B cell (primary cell): Measurements from ENCODE around the gene PRKAG2. TPM values are rescaled to one million over a fixed set of nuclear protein-coding genes. Genes with fewer than 3 reads are reported as not detected.

Source experiments
- ATAC-seq: fragments of 200-7000 bp; cut with Tn5 transposase; one replicate; pipeline ENCODE4 v1.10.0; 2021; ENCODE audit warnings: low read depth, mild to moderate bottlenecking, moderate number of reproducible peaks, moderate library complexity
- CTCF ChIA-PET: fragments of 350-600 bp; sonication (Branson Sonifier 250); formaldehyde crosslinking; loops from one replicate; lab custom pipeline; 2021; ENCODE audit warnings: antibody characterized with exemption, inconsistent platforms; lab: Charles Lee
- POLR2A ChIA-PET: fragments of 350-600 bp; sonication (Branson Sonifier 250); formaldehyde crosslinking; loops from one replicate; lab custom pipeline; 2021; ENCODE audit warnings: antibody characterized with exemption; lab: Charles Lee
- DNase-seq: peaks from one replicate; pipeline ENCODE4 v3.0.0; 2013
- H2AFZ ChIP-seq: 2 replicates; pipeline ENCODE4 v1.6.1; 2012; ENCODE audit warnings: mild to moderate bottlenecking, low read depth, low read length; ENCODE audit not compliant: insufficient read depth, poor library complexity, severe bottlenecking
- H3K27ac ChIP-seq, 2 donors: 1 replicate in 1 of 2; 2 replicates in 1 of 2; pipeline ENCODE4 v1.5.1; 2012 to 2013; ENCODE audit warnings: low read length in 2 of 2, mild to moderate bottlenecking in 2 of 2, moderate library complexity in 1 of 2
- H3K27me3 ChIP-seq, 4 experiments: fragments of 200-600 bp in 1 of 4; sonication (generic) in 1 of 4; replicated peaks in 1 of 4; 1 replicate in 2 of 4; 2 replicates in 2 of 4; pipeline versions ENCODE4 v1.6.1 to v1.7.0; 2013 to 2016; ENCODE audit warnings: low read length in 3 of 4, mild to moderate bottlenecking in 2 of 4, mixed read lengths in 1 of 4, moderate library complexity in 1 of 4; ENCODE audit not compliant: insufficient read depth in 4 of 4, control insufficient read depth in 3 of 4; ENCODE audit errors: control extremely low read depth in 1 of 4
- H3K36me3 ChIP-seq, 2 experiments: replicated peaks in 1 of 2; 1 replicate in 1 of 2; 2 replicates in 1 of 2; pipeline versions ENCODE4 v1.6.1 to v1.7.1; 2013; ENCODE audit warnings: low read length in 1 of 2; ENCODE audit not compliant: insufficient read depth in 2 of 2, control insufficient read depth in 1 of 2; ENCODE audit errors: control extremely low read depth in 1 of 2, extremely low read depth in 1 of 2
- H3K4me1 ChIP-seq, 2 donors: fragments of 200-600 bp in 1 of 2; sonication (generic) in 1 of 2; 1 replicate in 1 of 2; 2 replicates in 1 of 2; pipeline versions ENCODE4 v1.5.1 to v1.6.1; 2013 to 2017; ENCODE audit warnings: low read length in 2 of 2; ENCODE audit not compliant: control insufficient read depth in 2 of 2, insufficient read depth in 2 of 2
- H3K4me2 ChIP-seq: replicated peaks from 2 replicates; pipeline ENCODE3; 2012; ENCODE audit warnings: mild to moderate bottlenecking, low read depth, low read length; ENCODE audit not compliant: poor library complexity, severe bottlenecking
- H3K4me3 ChIP-seq, 5 experiments: fragments of 200-600 bp in 1 of 5; sonication (generic) in 1 of 5; 1 replicate in 3 of 5; 2 replicates in 2 of 5; pipeline versions ENCODE4 v1.5.1 to v1.7.0; 2011 to 2016; ENCODE audit warnings: low read length in 4 of 5, mild to moderate bottlenecking in 4 of 5, low read depth in 2 of 5, control low read depth in 1 of 5, moderate library complexity in 1 of 5; ENCODE audit not compliant: insufficient read depth in 1 of 5; ENCODE audit errors: control extremely low read depth in 1 of 5, extremely low read depth in 1 of 5
- H3K79me2 ChIP-seq: fragments of 200-600 bp; sonication (generic); one replicate; pipeline ENCODE4 v1.6.0; 2016; ENCODE audit warnings: low read length; ENCODE audit not compliant: control insufficient read depth, insufficient read depth
- H3K9ac ChIP-seq: fragments of 200-600 bp; sonication (generic); 2 replicates; pipeline ENCODE4 v1.6.1; 2017; ENCODE audit warnings: mild to moderate bottlenecking, low read length, moderate library complexity
- H3K9me3 ChIP-seq, 3 donors: one replicate each; pipeline versions ENCODE4 v1.6.1 to v1.7.1; 2013; ENCODE audit warnings: low read length in 2 of 3; ENCODE audit not compliant: control insufficient read depth in 2 of 3, insufficient read depth in 1 of 3; ENCODE audit errors: control extremely low read depth in 1 of 3
- H4K20me1 ChIP-seq: 2 replicates; pipeline ENCODE4 v1.6.0; 2012; ENCODE audit warnings: mild to moderate bottlenecking, low read length; ENCODE audit not compliant: insufficient read depth, control insufficient read depth, poor library complexity, severe bottlenecking
- H3K27ac Mint-ChIP-seq: one replicate; pipeline ENCODE4 v1.8.0; 2021; ENCODE audit warnings: mixed read lengths
- H3K27me3 Mint-ChIP-seq: one replicate; pipeline ENCODE4 v1.8.0; 2021; ENCODE audit warnings: mixed read lengths
- H3K4me1 Mint-ChIP-seq: one replicate; pipeline ENCODE4 v1.8.0; 2021; ENCODE audit warnings: mixed read lengths
- H3K4me3 Mint-ChIP-seq: one replicate; pipeline ENCODE4 v1.8.0; 2021; ENCODE audit warnings: mixed read lengths
- H3K9me3 Mint-ChIP-seq: one replicate; pipeline ENCODE4 v1.8.0; 2022; ENCODE audit warnings: mixed read lengths; ENCODE audit not compliant: insufficient read depth
- CTCF ChIP-seq: fragments of 200-600 bp; IDR thresholded peaks from one replicate; pipeline ENCODE4 v1.8.0; 2022; ENCODE audit warnings: antibody characterized with exemption, mild to moderate bottlenecking
- EZH2 ChIP-seq: IDR thresholded peaks from 2 replicates; pipeline ENCODE4 v1.6.1; 2012; ENCODE audit warnings: borderline replicate concordance, low read depth, mild to moderate bottlenecking, moderate library complexity, low read length; ENCODE audit not compliant: insufficient read depth, poor library complexity, severe bottlenecking
- WGBS: methylation state at CpG from one replicate; pipeline ENCODE4 v1.1.5; 2013; ENCODE audit warnings: missing lambda C conversion rate; ENCODE audit not compliant: insufficient coverage; 5-methylcytosine and 5-hydroxymethylcytosine counted together
- intact Hi-C: fragments of 100-400 bp; cut with micrococcal nuclease; formaldehyde crosslinking; loops from one replicate; pipeline ENCODE4 v1.10.0; 2022
- polyA plus RNA-seq: library from polyadenylated mRNA; depleted of rRNA; stranded (reverse); fragments of >200 nt; gene quantifications from 2 replicates; pipeline ENCODE4 v1.2.3, GENCODE V29; 2012
- total RNA-seq, 2 donors: library from RNA; stranded (reverse); fragments of 120-200 nt in 1 of 2; gene quantifications; 1 replicate in 1 of 2; 2 replicates in 1 of 2; pipeline versions ENCODE4 v1.2.3 to v1.2.4, GENCODE V29; 2013 to 2022

The PRKAG2 gene
- total and polyA plus RNA-seq, 2 donors (not counting 1 experiment from before 2014, with no cell fraction given), result 22.1 to 56.3 TPM

GRCh38 chr7:151645311-151645710, 231.6 kb downstream of the PRKAG2 start:
- no peak overlapping the region for H3K27ac ChIP-seq
- H3K27me3 Mint-ChIP-seq, result no peaks in the 10 kb centered on the region
- no peaks in the 10 kb centered on the region for H4K20me1 ChIP-seq
- TF ChIP-seq CTCF, result no peak
- no peak overlapping the region for H3K4me3 ChIP-seq
- H3K27me3 ChIP-seq, result no peaks in the 10 kb centered on the region
- no peaks in the 10 kb centered on the region for H3K9me3 Mint-ChIP-seq
- DNase-seq (no peak), ATAC-seq (no peak)
- no peak overlapping the region for H3K27ac Mint-ChIP-seq
- intact Hi-C loops, result no loop called here
- peaks cover 0 to 5% of the 10 kb centered on the region in 2 experiments for H3K36me3 ChIP-seq
- 95% methylated on average over 2 of the region's 2 CpGs for WGBS
- peaks cover 0 to 4% (median 2%) of the 10 kb centered on the region in 3 donors for H3K9me3 ChIP-seq
- H3K4me1 ChIP-seq, result no peaks in the 10 kb centered on the region
- H3K4me1 Mint-ChIP-seq, result no peaks in the 10 kb centered on the region
- H3K79me2 ChIP-seq, result no peaks in the 10 kb centered on the region
- ChIA-PET POLR2A (no interaction called here), CTCF (no interaction called here)
- no peak overlapping the region for H3K4me3 Mint-ChIP-seq
- H3K9ac ChIP-seq, result no peak overlapping the region
- H2AFZ ChIP-seq, result no peak overlapping the region
- no peak overlapping the region for H3K4me2 ChIP-seq

- H3K79me2 ChIP-seq, result no peaks in the 10 kb centered on the region
- H3K4me3 Mint-ChIP-seq, result no peak overlapping the region
- DNase-seq, result no peak
- H3K9me3 Mint-ChIP-seq, result no peaks in the 10 kb centered on the region
- H3K27ac ChIP-seq, result no peak overlapping the region
- H2AFZ ChIP-seq, result no peak overlapping the region
- H4K20me1 ChIP-seq, result no peaks in the 10 kb centered on the region
- H3K4me1 Mint-ChIP-seq, result no peaks in the 10 kb centered on the region
- H3K9ac ChIP-seq, result no peak overlapping the region
- peaks cover 0 to 5% of the 10 kb centered on the region in 2 experiments for H3K36me3 ChIP-seq
- no peak overlapping the region for H3K27ac Mint-ChIP-seq
- H3K9me3 ChIP-seq, result peaks cover 0 to 4% (median 2%) of the 10 kb centered on the region in 3 donors
- no peak for TF ChIP-seq CTCF
- TF ChIP-seq EZH2, result no peak
- H3K27me3 Mint-ChIP-seq, result no peaks in the 10 kb centered on the region
- intact Hi-C loops, result no loop called here
- ChIA-PET CTCF (no interaction called here), POLR2A (no interaction called here)
- ATAC-seq, result no peak
- no peak overlapping the region for H3K4me3 ChIP-seq
- no peak overlapping the region for H3K4me2 ChIP-seq
- H3K27me3 ChIP-seq, result no peaks in the 10 kb centered on the region
- no peaks in the 10 kb centered on the region for H3K4me1 ChIP-seq
Observed at GRCh38 chr7:151644554-151644953, 232.4 kb downstream of the PRKAG2 start.
